ENCODE data around the gene FRMPD2.
"Not testable (repeated sequence)": the region's sequence is repeated elsewhere in the genome, so short reads cannot be mapped to it uniquely, and the experiment has no call there.

Gene FRMPD2

DNA sequence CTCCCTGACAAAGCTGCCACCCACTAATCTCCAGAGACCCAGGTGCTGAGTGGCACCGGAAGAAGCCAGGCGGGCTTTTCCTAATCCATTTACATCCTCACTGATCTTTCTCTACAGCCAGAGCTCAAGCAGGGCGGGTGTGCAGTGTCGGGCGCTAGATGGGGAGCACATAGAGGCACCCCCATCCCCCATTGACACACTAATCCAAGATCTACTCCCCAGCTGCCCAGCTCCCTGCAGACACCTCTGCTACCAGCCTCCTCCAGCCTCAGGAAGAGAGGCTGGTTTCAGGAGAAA is 22.2 kb downstream of the FRMPD2 start:
- no peak for DNase-seq (ENCODE audit: low read depth)

DNA sequence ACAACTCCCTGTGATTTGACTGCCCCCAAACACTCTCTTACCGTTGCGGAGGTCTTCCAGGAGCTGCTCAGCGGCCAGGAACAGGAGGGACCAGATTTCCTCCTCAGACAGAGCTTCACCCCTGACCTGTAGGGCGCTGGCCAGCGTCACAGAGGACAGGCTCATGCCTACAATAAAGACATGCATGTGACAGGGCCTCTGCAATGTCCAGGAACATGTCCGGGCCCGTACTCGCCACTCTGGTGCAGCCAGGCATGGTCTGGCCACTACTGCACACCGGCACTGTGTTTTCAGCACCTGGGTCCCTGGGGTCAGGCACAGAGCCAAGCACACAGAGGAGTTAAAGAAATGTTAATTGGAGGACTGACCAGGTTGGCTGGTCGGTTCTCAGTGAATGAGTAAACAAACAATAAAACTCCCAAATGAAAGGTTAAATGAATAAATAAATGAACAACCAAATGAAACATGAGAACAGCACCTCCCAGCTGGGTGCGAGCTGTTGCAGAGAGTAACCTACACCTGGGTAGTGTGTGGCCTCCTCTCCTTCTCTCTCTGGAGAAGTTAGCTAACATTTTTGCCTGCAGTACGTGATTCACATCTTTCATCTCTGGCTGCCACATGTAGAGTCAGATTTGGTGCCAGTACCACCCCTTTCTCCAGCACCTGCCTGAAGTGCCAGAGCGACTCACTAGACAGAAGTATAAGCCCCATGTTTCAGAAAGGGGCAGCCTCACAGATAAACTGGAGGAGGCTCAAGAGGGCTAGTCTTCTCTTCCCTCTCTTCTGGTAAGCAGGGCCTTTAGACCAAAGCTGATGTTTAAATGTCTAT is 22.8 kb downstream of the FRMPD2 start:
- DNase-seq (ENCODE audit: low read depth), result no peak

DNA sequence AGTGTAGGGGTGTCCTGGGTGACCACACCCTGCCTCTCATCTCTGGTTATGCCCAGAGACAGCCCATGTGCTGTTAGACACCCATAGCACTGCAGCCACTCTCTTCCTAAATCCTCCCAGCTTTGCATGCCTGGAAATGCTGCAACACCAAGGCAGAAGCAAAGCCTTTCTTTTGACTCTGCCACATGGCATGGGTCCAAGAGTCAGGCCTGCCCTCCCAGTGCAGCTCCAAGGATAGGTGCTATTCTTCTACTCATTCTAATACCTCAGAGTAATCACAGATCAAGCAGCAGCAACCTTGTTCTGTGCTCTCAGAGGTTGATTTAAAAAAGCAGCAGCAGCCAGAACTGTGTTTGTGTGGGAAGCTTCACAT is 23.4 kb downstream of the FRMPD2 start:
- DNase-seq (ENCODE audit: low read depth), result no peak

DNA sequence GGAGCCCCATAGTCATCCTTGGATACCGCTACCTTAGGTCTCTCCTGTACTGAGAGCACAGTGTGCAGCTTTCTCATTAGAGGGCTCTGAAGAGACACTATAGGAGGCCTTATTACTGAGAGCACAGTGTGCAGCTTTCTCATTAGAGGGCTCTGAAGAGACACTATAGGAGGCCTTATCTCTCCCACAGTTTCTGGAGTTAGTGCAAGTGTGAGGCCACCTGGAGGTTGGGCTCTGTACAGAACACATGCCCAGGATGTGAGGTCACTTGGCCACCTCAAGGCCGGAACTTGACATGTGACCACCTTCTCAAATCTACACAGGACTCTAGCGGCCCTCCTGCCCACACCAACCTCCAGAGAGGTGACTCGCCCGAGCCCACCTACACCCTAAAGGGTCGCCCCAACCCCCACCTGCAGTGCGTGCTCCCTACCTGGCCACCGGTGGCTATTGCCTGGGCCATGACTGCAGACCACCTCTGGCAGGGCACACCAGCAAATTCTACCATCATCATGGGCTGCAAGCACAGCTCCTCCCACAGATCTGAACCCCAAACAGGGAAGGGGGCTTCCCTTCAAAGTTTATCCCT is 24.6 kb downstream of the FRMPD2 start:
- no peak for DNase-seq (ENCODE audit: low read depth)

DNA sequence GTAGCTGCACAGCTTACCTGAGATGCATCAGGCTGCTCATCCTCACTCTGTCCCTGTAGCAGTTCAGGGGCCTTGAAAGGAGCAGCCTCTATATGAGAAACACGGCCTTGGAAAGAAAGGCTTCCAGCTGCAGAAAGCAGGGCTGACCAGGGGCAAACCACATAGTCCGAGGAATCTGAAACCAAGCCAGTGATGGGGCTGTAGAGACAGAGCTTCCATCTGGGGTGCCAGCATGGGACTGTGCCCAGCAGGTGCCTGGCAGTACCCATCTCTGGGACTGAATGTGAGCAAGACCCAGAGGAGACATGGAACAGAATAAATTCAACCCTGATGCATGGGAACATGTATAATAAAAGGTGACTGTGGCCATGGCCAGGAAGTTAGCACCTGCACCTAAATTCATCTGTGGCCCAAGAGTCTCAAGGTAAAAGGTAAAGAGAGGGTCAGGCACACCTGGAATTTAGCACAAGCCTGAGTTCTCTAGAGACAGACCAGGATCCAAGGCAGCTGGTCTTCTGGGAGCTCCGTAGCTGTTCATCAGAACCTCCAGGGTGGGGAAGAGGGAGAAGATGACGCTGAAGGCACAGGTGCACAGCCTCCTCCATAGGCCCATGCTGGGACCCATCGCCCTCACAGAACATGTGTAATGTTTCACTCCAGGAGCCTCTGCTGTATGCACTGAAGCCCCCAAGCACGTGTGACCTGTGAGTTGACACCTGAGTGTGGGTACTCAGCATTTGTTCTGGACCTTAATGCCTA is 25.3 kb downstream of the FRMPD2 start:
- DNase-seq (ENCODE audit: low read depth), result no peak

DNA sequence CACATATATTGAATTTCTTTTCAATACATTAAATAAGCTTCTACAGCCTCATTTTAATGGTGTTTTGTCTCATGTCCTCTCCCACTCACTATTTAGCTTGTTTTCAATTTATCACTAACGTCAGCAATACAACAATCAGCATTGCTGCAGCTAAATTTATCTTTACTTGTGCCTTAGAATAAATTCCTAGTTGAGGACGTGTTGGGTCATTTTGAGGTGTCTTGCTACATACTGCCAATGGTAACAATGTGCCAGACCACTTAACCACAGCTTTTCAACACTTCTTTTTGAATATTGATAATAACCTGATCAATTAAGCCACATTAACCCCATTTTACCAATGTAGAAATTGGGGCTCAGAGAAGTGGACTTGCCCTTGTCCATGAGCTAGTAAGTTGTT is 26.0 kb downstream of the FRMPD2 start:
- DNase-seq (ENCODE audit: low read depth), result no peak

DNA sequence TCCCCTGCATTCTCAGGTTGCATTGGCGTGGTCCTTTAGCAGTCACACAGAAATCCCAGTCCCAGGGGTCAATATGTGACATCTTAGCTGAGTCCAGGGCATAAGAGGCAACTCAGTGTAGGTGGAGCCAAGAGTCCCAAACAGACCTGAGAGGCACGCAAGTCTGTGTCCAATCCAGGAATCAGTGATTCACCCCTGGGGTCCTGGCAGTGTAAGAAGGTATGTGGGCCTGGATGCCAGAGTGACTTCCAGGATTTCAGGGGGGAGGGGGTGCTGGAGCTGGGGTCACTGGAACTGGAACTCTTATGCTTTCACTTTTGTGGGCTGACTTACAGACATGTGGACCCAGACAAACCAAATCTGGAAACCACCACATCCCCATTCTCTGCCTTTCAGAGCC is 26.8 kb downstream of the FRMPD2 start:
- no peak for DNase-seq (ENCODE audit: low read depth)

DNA sequence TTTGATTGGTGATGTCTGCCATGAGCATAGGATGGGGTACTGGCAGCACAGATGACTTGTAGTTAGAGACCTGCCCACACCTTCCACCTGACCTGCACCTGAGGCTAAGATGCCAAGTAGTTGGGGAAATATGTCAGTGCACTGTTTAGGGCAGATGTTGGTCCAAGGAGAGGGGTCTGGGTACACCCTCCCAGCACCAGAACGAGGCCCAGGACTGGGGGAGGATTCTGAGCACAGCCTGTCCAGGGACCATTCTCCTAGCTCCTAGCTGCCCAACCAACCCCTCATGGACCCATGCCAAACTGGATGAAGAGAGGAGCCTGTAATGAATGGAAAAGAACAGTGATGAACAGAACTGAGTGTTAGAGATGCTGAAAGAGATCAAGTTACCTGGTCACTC is 28.0 kb downstream of the FRMPD2 start:
- DNase-seq (ENCODE audit: low read depth), result no peak

DNA sequence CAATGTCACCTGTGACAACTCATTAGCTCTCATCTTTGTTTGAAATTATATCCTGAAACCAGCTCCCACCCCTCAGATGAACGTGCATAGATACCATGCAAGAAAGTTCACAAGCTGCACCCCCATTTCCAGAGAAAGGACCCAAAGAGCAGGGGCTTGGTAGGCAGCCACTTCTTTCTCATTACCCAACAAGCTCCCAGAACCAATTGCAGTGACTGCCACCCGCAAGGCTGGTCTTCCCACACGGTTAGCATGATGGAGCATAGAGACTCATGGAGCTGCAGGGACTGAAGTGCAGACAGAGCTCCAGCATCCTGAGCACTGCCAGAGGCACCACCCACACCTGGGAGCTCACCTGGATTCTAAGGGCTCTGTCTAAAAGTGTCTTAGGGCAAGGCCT is 28.5 kb downstream of the FRMPD2 start:
- DNase-seq (ENCODE audit: low read depth), result no peak

DNA sequence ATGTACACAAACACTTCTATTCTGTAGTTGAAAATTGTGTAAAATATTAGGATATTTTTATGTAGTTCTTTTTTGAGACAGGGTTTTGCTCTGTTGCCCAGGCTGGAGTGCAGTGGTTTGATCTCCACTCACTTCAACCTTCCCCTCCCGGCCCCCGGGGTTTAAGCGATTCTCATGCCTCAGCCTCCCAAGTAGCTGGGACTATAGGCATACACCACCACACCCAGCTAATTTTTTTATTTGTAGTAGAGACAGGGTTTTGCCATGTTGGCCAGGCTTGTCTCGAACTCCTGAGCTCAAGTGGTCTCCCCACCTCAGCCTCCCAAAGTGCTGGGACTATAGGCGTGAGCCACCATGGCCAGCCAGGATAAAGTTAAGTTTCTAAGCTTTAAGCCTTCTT is 30.6 kb downstream of the FRMPD2 start:
- DNase-seq (ENCODE audit: low read depth), result not testable (repeated sequence)

DNA sequence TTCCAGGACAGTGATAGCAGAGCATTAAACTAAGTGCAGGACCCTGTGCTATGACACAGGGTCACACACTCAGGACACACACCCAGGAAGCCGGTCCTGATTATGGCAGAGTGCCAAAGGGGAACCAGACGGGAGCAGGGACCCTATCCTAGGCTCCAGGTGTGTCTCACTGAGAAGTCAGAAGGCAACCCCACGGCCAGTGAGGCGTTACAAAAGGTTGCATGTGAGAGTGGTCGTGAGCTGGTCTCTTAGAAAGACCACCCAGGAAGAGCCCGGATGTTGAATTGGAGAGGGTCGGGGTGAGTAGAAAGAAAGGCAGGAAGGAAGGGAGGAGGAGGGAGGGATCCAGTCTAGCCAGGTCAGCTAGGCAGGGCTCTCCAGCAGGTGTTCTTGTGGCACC is 31.0 kb downstream of the FRMPD2 start:
- no peak for DNase-seq (ENCODE audit: low read depth)

DNA sequence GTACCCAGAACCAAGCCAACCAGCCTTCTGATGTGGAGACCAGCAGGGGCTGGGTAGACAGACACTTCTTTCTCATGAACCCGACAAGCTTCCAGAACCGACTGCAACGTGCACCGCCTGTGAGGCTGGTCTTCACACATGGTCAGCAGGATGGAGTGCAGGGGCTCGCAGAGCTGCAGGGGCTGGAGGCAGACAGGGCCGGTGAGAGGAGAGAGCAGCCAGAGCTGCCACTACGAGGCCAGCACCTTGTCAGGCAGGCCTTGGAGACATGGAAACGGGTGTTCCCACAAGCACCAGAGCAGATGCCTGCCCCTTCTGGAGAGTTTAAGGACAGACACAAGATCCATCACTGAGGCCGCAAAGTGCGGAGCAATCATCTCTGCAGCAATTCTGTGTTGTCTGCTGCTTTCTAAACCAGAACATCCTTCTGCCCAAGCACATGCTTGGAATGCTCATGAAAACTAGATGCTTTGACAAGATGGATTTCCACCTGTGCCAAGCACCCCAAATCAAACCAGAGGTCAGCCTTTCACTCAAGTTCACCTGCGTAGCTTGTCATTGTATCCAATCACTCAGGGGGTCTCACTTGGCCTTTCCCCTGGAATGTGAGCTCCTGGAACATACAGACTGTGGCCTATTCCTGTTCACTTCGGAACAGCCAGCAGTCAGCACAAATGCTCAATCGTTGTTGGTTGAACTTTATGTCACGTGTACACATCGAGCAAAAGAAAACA is 32.2 kb downstream of the FRMPD2 start:
- no peak for DNase-seq (ENCODE audit: low read depth)

DNA sequence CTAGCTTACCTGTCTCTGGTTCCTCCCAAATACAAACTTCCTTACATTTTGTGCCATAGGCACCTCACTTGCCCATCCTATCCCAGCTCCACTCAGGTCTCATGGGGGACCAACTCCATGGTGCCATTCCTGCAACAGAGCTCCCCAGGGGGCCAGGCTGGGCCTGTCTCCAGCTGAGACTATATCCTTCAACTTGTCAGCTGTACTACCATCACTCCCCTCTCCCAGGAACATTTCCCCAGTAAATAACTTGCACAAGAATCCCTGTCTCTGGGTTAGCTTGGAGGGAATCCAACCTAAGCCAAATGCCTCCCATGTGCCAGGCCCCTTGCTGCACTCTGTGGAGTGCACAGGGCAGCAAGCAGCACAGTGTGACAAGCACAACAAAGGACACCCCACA is 33.2 kb downstream of the FRMPD2 start:
- no peak for DNase-seq (ENCODE audit: low read depth)

DNA sequence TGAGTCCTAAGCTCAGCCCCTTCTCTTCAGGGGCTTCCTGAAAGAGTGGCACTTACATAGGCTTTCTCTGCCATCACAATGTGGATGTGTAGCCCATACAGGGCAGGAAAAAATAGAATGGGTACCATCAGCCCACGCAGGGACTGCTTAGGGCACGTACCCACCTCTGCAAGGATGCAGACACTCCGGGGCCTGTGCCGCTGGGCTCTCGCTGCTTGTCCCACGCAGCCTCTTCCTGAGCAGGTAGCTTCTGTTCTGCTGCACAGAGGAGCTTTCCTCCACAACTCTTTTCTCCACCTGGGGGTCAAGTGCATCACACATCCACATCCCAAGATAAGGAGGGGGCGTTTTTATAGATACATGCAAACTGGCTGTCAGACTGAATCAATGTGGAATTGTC is 34.3 kb downstream of the FRMPD2 start:
- no peak for DNase-seq (ENCODE audit: low read depth)

DNA sequence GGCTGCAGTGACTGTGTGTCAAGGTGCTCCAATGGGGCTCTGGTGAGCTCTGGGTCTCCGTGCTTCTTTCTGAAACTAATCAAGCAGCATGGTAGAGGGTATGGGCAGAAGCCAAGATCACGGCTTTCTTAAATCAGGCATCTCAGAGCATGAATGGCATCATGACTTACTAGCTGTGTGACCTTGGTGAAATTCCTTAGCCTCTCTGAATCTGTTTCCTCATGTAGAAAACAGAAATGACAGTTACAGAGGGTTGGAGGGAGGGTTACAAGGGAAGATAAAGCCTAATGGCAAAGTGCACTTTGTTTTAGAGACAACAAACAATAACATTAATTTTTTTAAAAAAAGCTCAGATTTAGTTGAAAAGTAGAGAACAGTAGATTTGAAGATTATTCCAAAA is 34.9 kb downstream of the FRMPD2 start:
- no peak for DNase-seq (ENCODE audit: low read depth)

DNA sequence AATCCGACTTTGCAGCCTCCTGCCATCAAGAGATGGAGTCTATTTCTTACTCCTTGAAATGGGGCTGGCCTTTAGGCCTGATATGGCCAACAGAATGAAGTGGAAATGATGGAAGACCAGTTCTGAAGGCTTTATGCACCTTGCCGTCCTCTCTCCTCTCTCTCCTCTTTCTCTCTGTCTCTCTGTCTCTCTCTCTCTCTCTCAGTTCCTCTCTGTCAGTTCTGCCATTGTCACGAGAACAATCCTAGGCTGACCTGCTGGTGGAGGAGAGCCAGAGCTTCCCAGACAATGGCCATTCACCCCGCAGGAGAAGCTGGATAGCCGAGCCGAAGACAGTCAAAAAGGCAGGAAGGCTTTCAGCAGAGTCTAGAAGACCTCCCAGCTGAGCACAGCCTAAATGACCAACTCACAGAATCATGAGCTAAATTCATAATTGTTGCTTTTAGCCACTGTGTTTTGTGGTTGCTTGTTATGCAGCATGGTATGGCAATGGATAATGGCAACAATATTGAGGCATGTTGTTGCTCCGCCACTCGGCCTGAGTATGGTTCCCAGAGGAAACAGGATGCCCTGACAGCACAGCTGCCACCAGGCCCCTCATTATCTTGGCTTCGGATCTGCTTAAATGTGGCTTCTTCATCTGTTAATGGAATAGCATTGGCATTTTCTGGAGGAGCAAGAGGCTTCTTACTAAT is 35.5 kb downstream of the FRMPD2 start:
- DNase-seq (ENCODE audit: low read depth), result no peak

DNA sequence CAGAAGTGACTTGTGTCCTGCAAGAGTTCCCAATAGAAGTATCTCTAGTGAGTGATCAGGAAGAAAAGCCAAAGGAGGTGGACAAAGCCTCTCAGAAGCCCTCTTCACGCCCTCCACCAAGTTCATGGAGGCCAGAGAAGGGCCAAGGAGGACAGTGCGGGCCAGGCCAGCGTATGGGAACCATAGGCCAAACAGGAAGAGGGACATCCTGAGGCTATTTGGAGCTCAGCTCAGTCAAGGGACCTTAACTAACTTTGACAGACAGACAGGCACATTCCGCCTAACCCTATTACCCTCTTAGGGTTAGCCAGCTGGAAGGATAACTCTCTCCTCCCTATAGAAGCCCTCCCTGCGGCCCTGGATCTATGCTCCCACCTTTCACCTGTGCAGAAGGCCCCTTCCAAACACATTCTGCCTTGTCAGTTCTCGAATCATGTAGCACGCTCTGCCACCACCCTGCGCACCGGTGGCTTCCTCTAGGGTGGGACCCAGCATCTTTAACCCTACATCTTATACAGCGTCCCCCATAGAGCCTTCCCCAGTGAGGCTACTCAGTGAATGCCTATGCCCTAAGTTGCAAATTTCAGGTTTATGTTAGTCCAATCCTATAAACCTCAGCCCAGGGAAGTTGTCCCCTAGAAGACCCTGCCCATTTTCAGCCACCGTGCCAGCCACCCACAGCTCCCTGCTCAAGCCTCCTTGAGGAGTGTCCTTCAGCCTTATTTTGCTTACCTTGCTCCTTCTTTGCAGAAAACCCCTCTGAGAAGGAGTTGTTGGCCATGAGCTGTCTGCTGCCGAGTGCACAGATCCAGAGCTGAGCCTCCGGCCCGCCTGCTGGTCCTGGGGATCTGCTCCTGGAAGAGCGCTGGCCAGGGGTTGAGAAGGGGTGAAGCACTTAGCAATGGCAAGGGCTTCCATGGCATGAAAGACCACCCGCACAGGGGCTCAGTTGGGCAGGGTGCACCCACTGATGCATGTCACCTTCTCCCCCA is 36.9 kb downstream of the FRMPD2 start:
- no peak for DNase-seq (ENCODE audit: low read depth)

DNA sequence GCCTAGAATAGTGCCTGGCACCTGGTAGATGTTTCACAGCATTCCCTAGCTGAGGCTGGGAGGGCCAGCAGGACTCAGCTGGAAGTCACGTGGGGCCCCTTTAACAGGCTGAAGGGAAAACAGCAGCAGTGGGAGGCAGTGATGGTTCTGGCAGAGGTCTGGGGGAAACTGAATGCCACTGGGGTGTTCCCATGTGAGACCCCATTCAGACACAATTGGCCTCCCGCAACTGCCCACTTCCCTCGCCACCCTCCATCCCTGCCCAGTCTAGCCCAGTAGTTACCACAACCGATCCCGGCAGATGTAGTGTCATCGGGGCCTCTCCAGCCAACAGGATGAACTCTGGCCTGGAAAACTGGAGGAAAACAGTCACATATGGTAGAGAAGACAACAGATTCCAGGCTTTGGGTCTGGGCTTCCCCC is 38.3 kb downstream of the FRMPD2 start:
- DNase-seq (ENCODE audit: low read depth), result no peak

DNA sequence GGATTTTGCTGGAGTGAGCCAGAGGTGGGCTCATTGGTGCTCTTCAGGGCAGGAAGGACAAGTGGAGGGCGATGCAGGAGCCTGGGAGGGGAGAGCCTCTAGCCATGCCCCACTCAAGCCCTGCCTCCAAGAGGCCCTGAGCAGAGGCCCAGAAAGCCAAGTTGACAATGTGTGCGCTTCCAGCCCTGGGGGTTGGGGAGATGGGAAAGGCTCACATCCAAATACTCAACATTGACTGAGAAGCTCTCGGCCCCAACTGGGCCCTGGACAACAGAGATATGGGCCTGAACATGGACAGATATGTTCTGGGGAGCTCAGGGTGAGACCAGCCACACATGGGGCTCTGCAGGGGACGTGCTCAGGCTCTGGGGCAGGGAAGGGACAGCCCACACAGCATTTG is 39.0 kb downstream of the FRMPD2 start:
- no peak for DNase-seq (ENCODE audit: low read depth)

DNA sequence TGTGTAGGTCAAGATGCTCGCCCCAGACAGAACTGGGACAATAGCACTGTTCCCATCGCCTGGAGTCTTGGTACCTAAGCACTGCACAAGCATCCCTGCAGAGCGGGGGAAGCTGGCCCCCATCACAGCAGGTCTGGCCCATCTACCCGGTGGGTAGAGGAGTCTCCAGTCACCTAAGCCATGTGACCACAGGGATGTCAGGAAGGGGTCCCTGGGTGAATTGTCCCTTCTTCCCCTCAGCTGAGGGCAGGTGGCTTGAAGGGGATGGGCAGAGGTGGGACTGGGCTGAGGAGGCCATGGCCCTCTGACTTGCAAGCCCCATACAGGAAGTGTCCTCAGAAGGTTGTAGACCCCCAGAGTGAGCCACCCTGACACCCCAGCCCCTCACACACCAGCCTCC is 39.7 kb downstream of the FRMPD2 start:
- no peak for DNase-seq (ENCODE audit: low read depth)

DNA sequence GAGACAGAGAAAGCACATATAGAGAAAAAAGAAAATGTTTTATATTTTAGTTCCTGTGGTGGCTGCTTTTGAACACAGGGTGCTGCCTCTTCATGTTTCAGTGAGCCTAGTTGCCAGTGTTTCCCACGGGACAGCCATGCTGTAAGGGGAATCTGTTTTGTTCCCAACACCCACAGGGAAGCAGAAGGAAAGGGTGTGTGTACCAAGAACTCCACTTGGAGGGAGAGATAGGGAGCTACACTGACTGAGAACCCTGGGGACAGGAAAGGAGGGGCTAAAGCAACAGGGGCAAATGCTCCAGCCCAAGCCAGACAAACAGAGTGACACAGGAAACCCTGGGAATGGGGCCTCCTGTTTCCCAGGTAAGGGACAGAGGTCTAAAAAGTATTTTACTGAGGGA is 40.2 kb downstream of the FRMPD2 start:
- DNase-seq (ENCODE audit: low read depth), result no peak

All from activated T-helper 1 cell treated with Interleukin-2 at 50 U/mL for 16 hours (primary cell).